Left ventricle myocardium superior (tissue), 1 donor: ENCODE data around the gene CEP170B. TPM values are rescaled to one million over a fixed set of nuclear protein-coding genes. Genes with fewer than 3 reads are reported as not detected.

Experiments used
- ATAC-seq: fragments of 200-7000 bp; cut with Tn5 transposase; one replicate; pipeline ENCODE4 v1.9.1; 2020; ENCODE audit warnings: mild to moderate bottlenecking, moderate library complexity
- DNase-seq: peaks from one replicate; pipeline ENCODE4 v3.0.0-alpha.2; 2020
- intact Hi-C: fragments of 100-400 bp; cut with micrococcal nuclease; formaldehyde crosslinking; loops from one replicate; pipeline ENCODE4 v1.11.0; 2022
- total RNA-seq: library from RNA; stranded (reverse); fragmentation: NEBNext Ultra II Directional; extraction: Animal tissue kit (Norgen Biotek cat#: 25700); gene quantifications from one replicate; pipeline ENCODE4 v1.2.1, GENCODE V29; 2021
- donor health status: DM: no; HTN: yes; CAD: no; lungs with severe emphysema.

Gene CEP170B
- total RNA-seq, 1 donor from 2014 or later: 10.7 TPM

GRCh38 chr14:104864267-104865080 lies 594 bp upstream of the CEP170B start:
- no peak for DNase-seq
- ATAC-seq: peak; percentile 3
- intact Hi-C loops: no loop called here

- intact Hi-C loops: no loop called here
- DNase-seq (peak; percentile 79), ATAC-seq (peak; percentile 81)
These were observed 768 bp downstream of the CEP170B start for GRCh38 chr14:104865631-104866441.

GRCh38 chr14:104866451-104867370 lies 1.6 kb downstream of the CEP170B start:
- intact Hi-C loops: no loop called here
- DNase-seq: no peak
- no peak for ATAC-seq

GRCh38 chr14:104867371-104868059 lies 2.4 kb downstream of the CEP170B start:
- ATAC-seq (no peak), DNase-seq (no peak)
- intact Hi-C loops: no loop called here

- intact Hi-C loops: no loop called here
- DNase-seq (no peak), ATAC-seq (no peak)
These were observed 3.1 kb downstream of the CEP170B start for GRCh38 chr14:104868060-104868740.

GRCh38 chr14:104868811-104869572 lies 3.9 kb downstream of the CEP170B start:
- intact Hi-C loops: no loop called here
- DNase-seq: no peak
- no peak for ATAC-seq

GRCh38 chr14:104869669-104870367 lies 4.8 kb downstream of the CEP170B start:
- DNase-seq (no peak), ATAC-seq (no peak)
- intact Hi-C loops: no loop called here

GRCh38 chr14:104870368-104871144 lies 5.5 kb downstream of the CEP170B start:
- DNase-seq: peak; percentile 40
- intact Hi-C loops: no loop called here

GRCh38 chr14:104871145-104871655 lies 6.1 kb downstream of the CEP170B start:
- ATAC-seq (no peak), DNase-seq (no peak)
- intact Hi-C loops: no loop called here

More at GRCh38 chr14:104870368-104871144, 5.5 kb downstream of the CEP170B start:
- ATAC-seq: no peak

- no peak for ATAC-seq
- DNase-seq: peak; percentile 25
These were observed 6.8 kb downstream of the CEP170B start for GRCh38 chr14:104871656-104872468.

GRCh38 chr14:104872469-104873341 lies 7.6 kb downstream of the CEP170B start:
- peak; percentile 45 for ATAC-seq
- intact Hi-C loops: no loop called here
- DNase-seq: peak; percentile 59

More at GRCh38 chr14:104871656-104872468, 6.8 kb downstream of the CEP170B start:
- intact Hi-C loops: no loop called here

GRCh38 chr14:104873380-104874055 lies 8.4 kb downstream of the CEP170B start:
- ATAC-seq (no peak), DNase-seq (peak; percentile 24)
- intact Hi-C loops: no loop called here

- DNase-seq: no peak
- no peak for ATAC-seq
- intact Hi-C loops: no loop called here
These were observed 9.1 kb downstream of the CEP170B start for GRCh38 chr14:104874110-104874531.
